HepG2 (cell line): ENCODE data around the gene RPL41. TPM values are rescaled to one million over a fixed set of nuclear protein-coding genes. Genes with fewer than 3 reads are reported as not detected.

ENCODE experiments used
- ARHGAP35 ChIP-seq: sonication (generic); formaldehyde crosslinking; IDR thresholded peaks from 2 replicates; pipeline ENCODE4 v1.9.0; 2022; ENCODE audit warnings: mild to moderate bottlenecking, inconsistent platforms, moderate library complexity, missing genetic modification reagents, borderline replicate concordance
- BCL3 ChIP-seq: sonication (generic); formaldehyde crosslinking; IDR thresholded peaks from 2 replicates; pipeline ENCODE4 v1.5.1; 2020; ENCODE audit warnings: mild to moderate bottlenecking, missing genetic modification reagents, moderate library complexity
- ELF1 ChIP-seq: sonication (generic); formaldehyde crosslinking; IDR thresholded peaks from 2 replicates; pipeline ENCODE4 v1.4.0; 2020; ENCODE audit warnings: missing genetic modification reagents
- ELK4 ChIP-seq: sonication (generic); formaldehyde crosslinking; IDR thresholded peaks from 2 replicates; pipeline ENCODE4 v1.9.0; 2021; ENCODE audit warnings: missing genetic modification reagents, borderline replicate concordance
- FOXA1 ChIP-seq, 2 experiments: fragments of 450-650 bp in 1 of 2; sonication (generic) in 1 of 2; formaldehyde crosslinking in 1 of 2; IDR thresholded peaks; 2 replicates each; pipeline versions ENCODE4 v1.4.0 to v1.6.1; 2016 to 2020; ENCODE audit warnings: missing genetic modification reagents in 1 of 2
- HCFC1 ChIP-seq: fragments of 150-350 bp; IDR thresholded peaks from 2 replicates; pipeline ENCODE4 v1.6.1; 2014; ENCODE audit warnings: low read depth, low read length
- HHEX ChIP-seq: IDR thresholded peaks from 2 replicates; pipeline ENCODE4 v1.6.1; 2016; ENCODE audit warnings: control low read depth
- MYNN ChIP-seq: sonication (generic); formaldehyde crosslinking; IDR thresholded peaks from 2 replicates; pipeline ENCODE4 v1.4.0; 2020; ENCODE audit warnings: mild to moderate bottlenecking, low read depth, missing genetic modification reagents
- NFIB ChIP-seq: sonication (generic); formaldehyde crosslinking; IDR thresholded peaks from 2 replicates; pipeline ENCODE4 v1.9.0; 2021; ENCODE audit warnings: missing genetic modification reagents, mild to moderate bottlenecking, borderline replicate concordance
- NONO ChIP-seq, 2 experiments: fragments of 450-650 bp in 1 of 2; sonication (generic) in 1 of 2; formaldehyde crosslinking in 1 of 2; IDR thresholded peaks in 1 of 2; conservative IDR thresholded peaks in 1 of 2; 2 replicates each; pipeline versions ENCODE4 v1.6.1 to v1.8.0; 2017 to 2022; ENCODE audit warnings: mild to moderate bottlenecking in 1 of 2, missing genetic modification reagents in 1 of 2, moderate library complexity in 1 of 2
- ONECUT2 ChIP-seq: sonication (generic); formaldehyde crosslinking; IDR thresholded peaks from 2 replicates; pipeline ENCODE4 v1.4.0; 2020; ENCODE audit warnings: missing genetic modification reagents
- PLRG1 ChIP-seq: fragments of 450-650 bp; conservative IDR thresholded peaks from 2 replicates; pipeline ENCODE4 v1.6.1; 2016
- RXRB ChIP-seq: IDR thresholded peaks from 2 replicates; pipeline ENCODE4 v1.6.1; 2016; ENCODE audit warnings: borderline replicate concordance, missing genetic modification reagents, missing compliant biosample characterization
- SSRP1 ChIP-seq: IDR thresholded peaks from 2 replicates; pipeline ENCODE4 v1.6.1; 2016; ENCODE audit warnings: control low read depth
- STAG1 ChIP-seq: sonication (generic); formaldehyde crosslinking; IDR thresholded peaks from 2 replicates; pipeline ENCODE4 v1.4.0; 2020; ENCODE audit warnings: missing genetic modification reagents
- TBL1XR1 ChIP-seq: fragments of 150-350 bp; IDR thresholded peaks from 2 replicates; pipeline ENCODE4 v1.6.1; 2014; ENCODE audit warnings: borderline replicate concordance, low read length; ENCODE audit not compliant: partially characterized antibody
- ZFP36 ChIP-seq: fragments of 150-350 bp; IDR thresholded peaks from 2 replicates; pipeline ENCODE4 v1.6.1; 2018; ENCODE audit warnings: borderline replicate concordance, low read length, low read depth; ENCODE audit not compliant: partially characterized antibody
- ZFP90 ChIP-seq: sonication (generic); formaldehyde crosslinking; IDR thresholded peaks from 2 replicates; pipeline ENCODE4 v1.8.0; 2022; ENCODE audit warnings: missing genetic modification reagents, mild to moderate bottlenecking, inconsistent platforms, borderline replicate concordance
- ZNF136 ChIP-seq: sonication (generic); formaldehyde crosslinking; IDR thresholded peaks from 2 replicates; pipeline ENCODE4 v1.8.1; 2022; ENCODE audit warnings: low read depth, mild to moderate bottlenecking, moderate library complexity, missing genetic modification reagents
- ZNF138 ChIP-seq: sonication (generic); formaldehyde crosslinking; IDR thresholded peaks from 2 replicates; pipeline ENCODE4 v1.5.0; 2020; ENCODE audit warnings: mild to moderate bottlenecking, low read depth, missing genetic modification reagents
- ZNF275 ChIP-seq: sonication (generic); formaldehyde crosslinking; IDR thresholded peaks from 2 replicates; pipeline ENCODE4 v1.8.0; 2022; ENCODE audit warnings: missing genetic modification reagents, mild to moderate bottlenecking, inconsistent platforms, borderline replicate concordance
- ZNF317 ChIP-seq: sonication (generic); formaldehyde crosslinking; IDR thresholded peaks from 2 replicates; pipeline ENCODE4 v1.5.0; 2020; ENCODE audit warnings: mild to moderate bottlenecking, missing genetic modification reagents
- ZNF329 ChIP-seq: sonication (generic); formaldehyde crosslinking; IDR thresholded peaks from 2 replicates; pipeline ENCODE4 v1.9.0; 2021; ENCODE audit warnings: low read depth, mild to moderate bottlenecking, missing genetic modification reagents
- ZNF33A ChIP-seq: sonication (generic); formaldehyde crosslinking; IDR thresholded peaks from 2 replicates; pipeline ENCODE4 v1.5.1; 2020; ENCODE audit warnings: missing genetic modification reagents, mild to moderate bottlenecking, moderate library complexity, borderline replicate concordance
- ZNF672 ChIP-seq: sonication (generic); formaldehyde crosslinking; IDR thresholded peaks from 2 replicates; pipeline ENCODE4 v1.8.1; 2022; ENCODE audit warnings: missing genetic modification reagents
- ZNF790 ChIP-seq: sonication (generic); formaldehyde crosslinking; IDR thresholded peaks from 2 replicates; pipeline ENCODE4 v1.8.0; 2022; ENCODE audit warnings: missing genetic modification reagents, mild to moderate bottlenecking, borderline replicate concordance
- ZNF83 ChIP-seq: sonication (generic); formaldehyde crosslinking; IDR thresholded peaks from 2 replicates; pipeline ENCODE4 v1.4.0; 2020; ENCODE audit warnings: missing genetic modification reagents, mild to moderate bottlenecking, borderline replicate concordance
- ZNF841 ChIP-seq: sonication (generic); formaldehyde crosslinking; IDR thresholded peaks from 2 replicates; pipeline ENCODE4 v1.8.1; 2023; ENCODE audit warnings: missing genetic modification reagents, borderline replicate concordance
- polyA plus RNA-seq, 8 experiments: library from polyadenylated mRNA; depleted of rRNA in 3 of 8; stranded (reverse) in 7 of 8; unstranded in 1 of 8; fragments of >200 nt; fragmentation: Illumina TruSeq in 4 of 8; extraction: Trizol in 4 of 8; gene quantifications; 2 replicates each; pipeline versions ENCODE4 v1.2.1 to v1.2.3, GENCODE V29; 2011 to 2016; ENCODE audit warnings: low read depth in 4 of 8, missing spikeins in 1 of 8, mixed read lengths in 1 of 8; ENCODE audit not compliant: insufficient read depth in 1 of 8
- total RNA-seq, 5 experiments: library from RNA; depleted of rRNA; stranded (reverse); fragments of >200 nt; fragmentation: Illumina TruSeq; extraction: Trizol; gene quantifications; 2 replicates each; pipeline ENCODE4 v1.2.3, GENCODE V29; 2016; ENCODE audit warnings: low read depth in 1 of 5

RPL41 gene
- total and polyA plus RNA-seq, 2 of the 13 experiments (the other 11 are each of a cell fraction or from before 2014, with no cell fraction given) = 4,012 to 7,670 TPM

- TF ChIP-seq ELK4 (CRISPR knock-in tag) (no peak), ZNF83 (CRISPR knock-in tag) (no peak), FOXA1 (IDR thresholded peaks at IDR 0.05) (no peak), FOXA1 (CRISPR knock-in tag; IDR thresholded peaks at IDR 0.05) (no peak), ZNF33A (CRISPR knock-in tag) (no peak), HCFC1 (no peak), ZNF275 (no peak), ZNF136 (no peak), ZFP90 (CRISPR knock-in tag) (no peak), MYNN (CRISPR knock-in tag) (no peak; the same call in 1 of the 2 replicates), ELF1 (CRISPR knock-in tag) (no peak), ZNF317 (CRISPR knock-in tag) (no peak), STAG1 (CRISPR knock-in tag) (peak; percentile 21; the same call in 1 of the 2 replicates), HHEX (CRISPR knock-in tag) (no peak), ZFP36 (no peak), ZNF138 (no peak), RXRB (CRISPR knock-in tag) (no peak), SSRP1 (CRISPR knock-in tag) (peak; percentile 26; the same call in 1 of the 2 replicates), BCL3 (CRISPR knock-in tag) (no peak), ZNF790 (CRISPR knock-in tag) (no peak), ARHGAP35 (CRISPR knock-in tag) (no peak), ONECUT2 (CRISPR knock-in tag) (no peak), PLRG1 (no peak), NONO (IDR thresholded peaks at IDR 0.05) (no peak), NONO (CRISPR knock-in tag; conservative IDR thresholded peaks at IDR 0.05) (0 out of 2 replicates have a peak, but pooled peaks have one; percentile 18), ZNF672 (no peak), ZNF841 (CRISPR knock-in tag) (no peak), NFIB (CRISPR knock-in tag) (no peak), TBL1XR1 (no peak), ZNF329 (no peak)
These were observed 41.0 kb downstream of the RPL41 start (continued) for GRCh38 chr12:56157201-56158028.
